SK-N-SH (cell line): Measurements from ENCODE around the gene SLC6A20. TPM values are rescaled to one million over a fixed set of nuclear protein-coding genes. Genes with fewer than 3 reads are reported as not detected.

Experiments
- CTCF ChIA-PET: fragments of 300-600, 350-600 bp; formaldehyde crosslinking; extraction: SDS; loops from one replicate; lab custom pipeline; 2021; lab: Yijun Ruan, JAX
- POLR2A ChIA-PET: fragments of 350-600 bp; sonication (Branson Sonifier 250); formaldehyde crosslinking; extraction: SDS; loops from one replicate; lab custom pipeline; 2020; ENCODE audit warnings: antibody characterized with exemption, inconsistent platforms; lab: Yijun Ruan, JAX
- DNase-seq: peaks from one replicate; pipeline ENCODE4 v3.0.0; 2012
- H2AFZ ChIP-seq: fragments of 200-600 bp; sonication (generic); 2 replicates; pipeline ENCODE4 v1.8.1; 2016; ENCODE audit warnings: antibody characterized with exemption, mild to moderate bottlenecking, low read depth
- H3F3A ChIP-seq: fragments of 200-600 bp; sonication (generic); replicated peaks from 2 replicates; pipeline ENCODE3; 2016; ENCODE audit warnings: antibody characterized with exemption, mild to moderate bottlenecking; ENCODE audit not compliant: insufficient read depth
- H3K27ac ChIP-seq, 2 experiments: fragments of 200-500 bp in 1 of 2; fragments of 200-600 bp in 1 of 2; sonication (Bioruptor generic) in 1 of 2; sonication (generic), shearing (Covaris generic) in 1 of 2; 2 replicates each; pipeline versions ENCODE4 v1.5.1 to v1.6.1; 2014 to 2016; ENCODE audit warnings: low read depth in 2 of 2, inconsistent platforms in 1 of 2, low read length in 1 of 2, mild to moderate bottlenecking in 1 of 2, mixed read lengths in 1 of 2
- H3K27me3 ChIP-seq: fragments of 200-600 bp; sonication (generic), shearing (Covaris generic); 2 replicates; pipeline ENCODE4 v1.6.1; 2016; ENCODE audit warnings: mixed run types; ENCODE audit not compliant: insufficient read depth
- H3K36me3 ChIP-seq, 2 experiments: fragments of 200-500 bp in 1 of 2; fragments of 200-600 bp in 1 of 2; sonication (Bioruptor generic) in 1 of 2; sonication (generic) in 1 of 2; replicated peaks in 1 of 2; 2 replicates each; pipeline versions ENCODE3 to v1.5.1; 2014 to 2016; ENCODE audit warnings: low read length in 1 of 2, mild to moderate bottlenecking in 1 of 2; ENCODE audit not compliant: insufficient read depth in 2 of 2, control insufficient read depth in 1 of 2
- H3K4me1 ChIP-seq, 2 experiments: fragments of 200-500 bp in 1 of 2; fragments of 200-600 bp in 1 of 2; sonication (Bioruptor generic) in 1 of 2; sonication (generic), shearing (Covaris generic) in 1 of 2; 2 replicates each; pipeline versions ENCODE4 v1.5.1 to v1.6.1; 2014 to 2016; ENCODE audit warnings: low read depth in 1 of 2, low read length in 1 of 2, mixed run types in 1 of 2; ENCODE audit not compliant: insufficient read depth in 2 of 2, control insufficient read depth in 1 of 2
- H3K4me2 ChIP-seq: fragments of 200-600 bp; sonication (generic), shearing (Covaris generic); 2 replicates; pipeline ENCODE4 v1.6.1; 2017; ENCODE audit warnings: mixed run types
- H3K4me3 ChIP-seq, 2 experiments: fragments of 200-500 bp in 1 of 2; fragments of 200-600 bp in 1 of 2; sonication (Bioruptor generic) in 1 of 2; sonication (generic), shearing (Covaris generic) in 1 of 2; 2 replicates each; pipeline versions ENCODE4 v1.5.1 to v1.8.1; 2014 to 2016; ENCODE audit warnings: low read depth in 2 of 2, inconsistent platforms in 1 of 2, low read length in 1 of 2, mild to moderate bottlenecking in 1 of 2, mixed read lengths in 1 of 2, moderate library complexity in 1 of 2
- H3K79me2 ChIP-seq: fragments of 200-600 bp; sonication (generic); 2 replicates; pipeline ENCODE4 v1.8.1; 2017; ENCODE audit warnings: mild to moderate bottlenecking; ENCODE audit not compliant: insufficient read depth
- H3K9ac ChIP-seq: fragments of 200-600 bp; sonication (generic); 2 replicates; pipeline ENCODE4 v1.6.1; 2017; ENCODE audit warnings: mixed run types
- H3K9me2 ChIP-seq: fragments of 200-600 bp; sonication (generic); 2 replicates; pipeline ENCODE4 v1.6.1; 2017; ENCODE audit warnings: mixed run types
- H3K9me3 ChIP-seq: fragments of 200-600 bp; sonication (generic); 2 replicates; pipeline ENCODE4 v1.6.1; 2017; ENCODE audit warnings: mixed run types, mild to moderate bottlenecking, moderate library complexity
- H4K20me1 ChIP-seq: fragments of 200-600 bp; sonication (generic); 2 replicates; pipeline ENCODE4 v1.6.1; 2017; ENCODE audit warnings: mild to moderate bottlenecking, mixed run types; ENCODE audit not compliant: insufficient read depth
- FOSL2 ChIP-seq: IDR thresholded peaks from 2 replicates; pipeline ENCODE4 v1.4.0; 2012; ENCODE audit warnings: low read depth, mild to moderate bottlenecking, moderate library complexity, borderline replicate concordance
- FOXJ3 ChIP-seq: sonication (generic); formaldehyde crosslinking; IDR thresholded peaks from 2 replicates; pipeline ENCODE4 v1.5.1; 2020; ENCODE audit warnings: mild to moderate bottlenecking, missing genetic modification reagents
- FOXM1 ChIP-seq: IDR thresholded peaks from 2 replicates; pipeline ENCODE4 v1.4.0; 2012; ENCODE audit warnings: low read depth, mild to moderate bottlenecking
- GABPA ChIP-seq: IDR thresholded peaks from 2 replicates; pipeline ENCODE4 v1.4.0; 2012; ENCODE audit warnings: low read depth, mild to moderate bottlenecking
- GATA2 ChIP-seq: sonication (generic); formaldehyde crosslinking; IDR thresholded peaks from 2 replicates; pipeline ENCODE4 v1.5.0; 2020; ENCODE audit warnings: mild to moderate bottlenecking, missing genetic modification reagents
- JUND ChIP-seq: IDR thresholded peaks from 2 replicates; pipeline ENCODE4 v1.4.0; 2012
- MEF2A ChIP-seq: IDR thresholded peaks from 2 replicates; pipeline ENCODE4 v1.4.0; 2012; ENCODE audit warnings: low read depth, borderline replicate concordance
- RAD21 ChIP-seq: IDR thresholded peaks from 2 replicates; pipeline ENCODE4 v1.6.1; 2012; ENCODE audit warnings: mild to moderate bottlenecking, low read length
- RCOR1 ChIP-seq: fragments of 150-350 bp; IDR thresholded peaks from 2 replicates; pipeline ENCODE4 v1.6.1; 2017; ENCODE audit warnings: antibody characterized with exemption, low read length
- RXRA ChIP-seq: IDR thresholded peaks from 2 replicates; pipeline ENCODE4 v1.4.0; 2012; ENCODE audit warnings: low read depth, mild to moderate bottlenecking, borderline replicate concordance
- SIN3A ChIP-seq: IDR thresholded peaks from 2 replicates; pipeline ENCODE4 v1.6.1; 2012; ENCODE audit warnings: low read depth, mild to moderate bottlenecking, low read length, moderate library complexity, borderline replicate concordance
- SMC3 ChIP-seq: IDR thresholded peaks from 2 replicates; pipeline ENCODE4 v1.6.1; 2012; ENCODE audit warnings: low read depth, low read length, improper control_type of control experiment
- TAF1 ChIP-seq: IDR thresholded peaks from 2 replicates; pipeline ENCODE4 v1.6.1; 2012; ENCODE audit warnings: low read depth, mild to moderate bottlenecking, low read length, moderate library complexity, borderline replicate concordance
- TCF12 ChIP-seq: IDR thresholded peaks from 2 replicates; pipeline ENCODE4 v1.4.0; 2012
- WGBS: methylation state at CpG from one replicate; pipeline ENCODE4 v1.1.6; 2017; ENCODE audit warnings: low lambda C conversion rate; 5-methylcytosine and 5-hydroxymethylcytosine counted together
- polyA plus RNA-seq, 3 experiments: library from polyadenylated mRNA; depleted of rRNA; stranded (reverse); fragments of >200 nt; gene quantifications; 2 replicates each; pipeline ENCODE4 v1.2.3, GENCODE V29; 2012
- TF ChIP-seq, protein P1 (sequence below): IDR thresholded peaks from 2 replicates; pipeline ENCODE4; 2012
- TF ChIP-seq, protein P2 (sequence below): fragments of 200-600 bp; sonication (generic); IDR thresholded peaks from 2 replicates; pipeline ENCODE4 v1.6.1; 2017; ENCODE audit warnings: antibody characterized with exemption, mild to moderate bottlenecking, moderate library complexity

Gene SLC6A20
- polyA plus RNA-seq, 1 of the 3 experiments (the other 2 are of a cell fraction), result not detected

DNA sequence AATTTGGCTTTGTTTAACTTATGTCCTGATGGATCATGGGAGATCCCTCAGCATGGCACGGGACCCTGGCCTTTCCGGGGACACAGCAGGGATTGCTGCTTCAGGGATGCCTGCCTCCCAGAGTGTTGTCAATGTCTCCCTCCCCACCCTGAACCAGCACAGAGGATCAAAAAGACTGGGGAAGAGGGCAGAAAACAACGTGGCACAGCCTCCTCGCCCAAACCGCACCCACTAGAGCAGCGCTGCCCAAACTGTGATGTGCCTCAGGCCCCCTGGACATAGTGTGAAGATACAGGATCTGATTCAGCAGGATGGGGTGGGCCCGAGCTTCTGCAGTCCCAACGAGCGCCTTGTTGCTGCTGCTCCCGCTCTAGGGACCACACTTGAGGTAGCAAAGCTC is 34.5 kb downstream of the SLC6A20 start:
- no peaks in the 10 kb centered on the region; a peak in 1 of 4 replicates for H3K4me1 ChIP-seq
- H2AFZ ChIP-seq, result no peak overlapping the region
- ChIA-PET POLR2A (no interaction called here), CTCF (interaction anchor here (0.5 to 6.5 kb wide), 32 partner anchors 9 to 319 kb away, joined by 3 to 142 read pairs (median 6); partner anchors contain the start of gene CXCR6)
- DNase-seq, result no peak
- H3K27me3 ChIP-seq, result no peaks in the 10 kb centered on the region; the same call in 1 of the 2 replicates
- H3F3A ChIP-seq, result no peaks in the 10 kb centered on the region
- 72% methylated on average over 8 of the region's 10 CpGs for WGBS
- no peaks in the 10 kb centered on the region for H3K79me2 ChIP-seq
- no peak overlapping the region for H3K4me2 ChIP-seq
- no peaks in the 10 kb centered on the region for H3K9me3 ChIP-seq
- H3K9ac ChIP-seq, result no peak overlapping the region
- no peaks in the 10 kb centered on the region for H3K9me2 ChIP-seq
- no peak for TF ChIP-seq TCF12
- TF ChIP-seq FOXJ3, result no peak
- TF ChIP-seq JUND, result no peak
- TF ChIP-seq TAF1, result no peak
- TF ChIP-seq RXRA, result no peak
- TF ChIP-seq, protein P1, sequence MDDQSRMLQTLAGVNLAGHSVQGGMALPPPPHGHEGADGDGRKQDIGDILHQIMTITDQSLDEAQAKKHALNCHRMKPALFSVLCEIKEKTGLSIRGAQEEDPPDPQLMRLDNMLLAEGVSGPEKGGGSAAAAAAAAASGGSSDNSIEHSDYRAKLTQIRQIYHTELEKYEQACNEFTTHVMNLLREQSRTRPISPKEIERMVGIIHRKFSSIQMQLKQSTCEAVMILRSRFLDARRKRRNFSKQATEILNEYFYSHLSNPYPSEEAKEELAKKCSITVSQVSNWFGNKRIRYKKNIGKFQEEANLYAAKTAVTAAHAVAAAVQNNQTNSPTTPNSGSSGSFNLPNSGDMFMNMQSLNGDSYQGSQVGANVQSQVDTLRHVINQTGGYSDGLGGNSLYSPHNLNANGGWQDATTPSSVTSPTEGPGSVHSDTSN, result no peak
- TF ChIP-seq GABPA, result no peak
- TF ChIP-seq RCOR1, result no peak
- TF ChIP-seq, protein P2, sequence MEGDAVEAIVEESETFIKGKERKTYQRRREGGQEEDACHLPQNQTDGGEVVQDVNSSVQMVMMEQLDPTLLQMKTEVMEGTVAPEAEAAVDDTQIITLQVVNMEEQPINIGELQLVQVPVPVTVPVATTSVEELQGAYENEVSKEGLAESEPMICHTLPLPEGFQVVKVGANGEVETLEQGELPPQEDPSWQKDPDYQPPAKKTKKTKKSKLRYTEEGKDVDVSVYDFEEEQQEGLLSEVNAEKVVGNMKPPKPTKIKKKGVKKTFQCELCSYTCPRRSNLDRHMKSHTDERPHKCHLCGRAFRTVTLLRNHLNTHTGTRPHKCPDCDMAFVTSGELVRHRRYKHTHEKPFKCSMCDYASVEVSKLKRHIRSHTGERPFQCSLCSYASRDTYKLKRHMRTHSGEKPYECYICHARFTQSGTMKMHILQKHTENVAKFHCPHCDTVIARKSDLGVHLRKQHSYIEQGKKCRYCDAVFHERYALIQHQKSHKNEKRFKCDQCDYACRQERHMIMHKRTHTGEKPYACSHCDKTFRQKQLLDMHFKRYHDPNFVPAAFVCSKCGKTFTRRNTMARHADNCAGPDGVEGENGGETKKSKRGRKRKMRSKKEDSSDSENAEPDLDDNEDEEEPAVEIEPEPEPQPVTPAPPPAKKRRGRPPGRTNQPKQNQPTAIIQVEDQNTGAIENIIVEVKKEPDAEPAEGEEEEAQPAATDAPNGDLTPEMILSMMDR, result no peak
- TF ChIP-seq FOXM1, result no peak
- no peak overlapping the region for H3K4me3 ChIP-seq
- H3K36me3 ChIP-seq, result no peaks in the 10 kb centered on the region
- no peak overlapping the region for H3K27ac ChIP-seq
- no peaks in the 10 kb centered on the region for H4K20me1 ChIP-seq

DNA sequence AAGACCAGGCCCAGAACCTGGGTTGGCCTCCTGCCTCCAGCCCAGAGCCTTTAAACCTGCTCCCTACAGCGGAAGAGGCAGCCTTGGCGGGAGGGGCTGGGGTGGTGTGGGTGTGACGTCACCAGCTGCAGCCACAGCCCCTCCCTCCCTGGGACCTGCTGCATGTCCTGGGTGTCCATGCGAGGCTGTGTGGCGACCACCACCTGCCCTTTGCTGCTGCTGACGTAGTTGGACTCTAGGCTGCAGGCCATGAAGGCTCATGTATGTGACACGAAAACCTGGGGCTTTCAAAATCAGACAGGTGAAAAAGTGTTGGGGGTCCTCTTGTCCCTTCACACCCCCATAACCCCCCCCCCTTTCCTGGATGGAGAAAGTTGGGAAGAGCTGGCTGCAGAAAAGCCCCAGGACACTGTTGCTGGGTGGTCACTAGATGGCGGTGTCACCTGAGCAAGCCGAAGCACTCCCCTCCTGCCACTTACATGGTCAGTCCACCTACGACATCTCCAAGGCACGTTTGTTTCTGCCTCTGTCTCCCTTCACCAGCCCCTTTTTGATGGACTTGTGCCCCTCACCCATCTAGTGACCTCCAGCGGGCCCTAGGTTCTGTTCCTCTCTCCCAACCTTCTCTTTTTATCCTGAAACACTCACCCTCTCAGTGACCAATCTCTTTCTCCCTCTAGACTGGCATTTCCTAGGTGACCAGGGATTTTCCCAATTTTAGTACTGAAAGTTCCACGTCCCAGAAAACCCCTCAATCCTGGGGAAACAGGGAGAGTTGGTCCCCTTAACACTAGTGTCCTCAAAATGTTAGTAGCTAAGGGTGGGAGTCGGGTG is 35.2 kb downstream of the SLC6A20 start:
- no peaks in the 10 kb centered on the region for H3K9me3 ChIP-seq
- H3K4me2 ChIP-seq, result no peak overlapping the region
- no peaks in the 10 kb centered on the region for H3K79me2 ChIP-seq
- H3K27me3 ChIP-seq, result no peaks in the 10 kb centered on the region; the same call in 1 of the 2 replicates
- no peaks in the 10 kb centered on the region for H4K20me1 ChIP-seq
- POLR2A ChIA-PET, result no interaction called here
- CTCF ChIA-PET, result interaction anchor here (0.5 to 6.5 kb wide), 55 partner anchors 9 to 617 kb away, joined by 3 to 142 read pairs (median 4); partner anchors contain the start of gene CXCR6
- DNase-seq, result peak; percentile 87
- WGBS, result 36% methylated on average over 9 of the region's 14 CpGs
- no peak overlapping the region; a peak in 1 of 4 replicates for H3K4me3 ChIP-seq
- no peak overlapping the region for H3K9ac ChIP-seq
- no peak overlapping the region for H2AFZ ChIP-seq
- H3K9me2 ChIP-seq, result no peaks in the 10 kb centered on the region
- H3K27ac ChIP-seq, result no peak overlapping the region
- H3K4me1 ChIP-seq, result no peaks in the 10 kb centered on the region; a peak in 1 of 4 replicates
- TF ChIP-seq, protein P1, result no peak
- TF ChIP-seq JUND, result no peak
- no peak for TF ChIP-seq RCOR1
- TF ChIP-seq MEF2A, result no peak
- TF ChIP-seq SMC3, result peak; percentile 94
- TF ChIP-seq, protein P2, result peak; percentile 77
- TF ChIP-seq RAD21, result peak; percentile 94
- no peak for TF ChIP-seq TAF1
- no peak for TF ChIP-seq GATA2 (CRISPR knock-in tag)
- TF ChIP-seq SIN3A, result no peak
- TF ChIP-seq FOSL2, result no peak
- H3F3A ChIP-seq, result no peaks in the 10 kb centered on the region
- no peaks in the 10 kb centered on the region for H3K36me3 ChIP-seq
